OCI-LY3 (cell line): ENCODE data around the gene FTO.

Experiments
- EZH2phosphoT487 ChIP-seq: fragments of 200-600 bp; shearing (Covaris generic); IDR thresholded peaks from 2 replicates; pipeline ENCODE4 v1.6.1; 2018; ENCODE audit warnings: antibody characterized with exemption, mixed run types, low read depth
- TF ChIP-seq, protein P1 (sequence below): fragments of 200-600, 300-600 bp; sonication (generic); IDR thresholded peaks from 2 replicates; pipeline ENCODE4 v1.5.1; 2014; ENCODE audit warnings: antibody characterized with exemption, low read length, low read depth

DNA sequence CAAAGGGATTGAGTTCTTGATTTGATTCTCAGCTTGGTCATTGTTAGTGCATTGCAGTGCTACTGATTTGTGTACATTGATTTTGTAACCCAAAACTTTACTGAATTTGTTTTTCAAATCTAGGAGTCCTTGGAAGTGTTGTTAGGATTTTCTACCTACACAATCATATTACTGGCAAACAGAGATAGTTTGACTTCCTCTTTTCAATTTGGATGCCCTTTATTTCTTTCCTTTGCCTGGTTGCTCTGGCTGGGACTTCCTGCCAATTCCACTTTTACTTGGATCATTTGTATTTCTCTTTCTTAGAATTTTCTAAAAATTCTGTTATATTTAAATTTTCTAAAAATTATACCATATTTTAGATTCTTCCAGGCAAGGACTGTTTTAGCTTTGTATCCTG is 151.1 kb downstream of the FTO start:
- TF ChIP-seq, protein P1, sequence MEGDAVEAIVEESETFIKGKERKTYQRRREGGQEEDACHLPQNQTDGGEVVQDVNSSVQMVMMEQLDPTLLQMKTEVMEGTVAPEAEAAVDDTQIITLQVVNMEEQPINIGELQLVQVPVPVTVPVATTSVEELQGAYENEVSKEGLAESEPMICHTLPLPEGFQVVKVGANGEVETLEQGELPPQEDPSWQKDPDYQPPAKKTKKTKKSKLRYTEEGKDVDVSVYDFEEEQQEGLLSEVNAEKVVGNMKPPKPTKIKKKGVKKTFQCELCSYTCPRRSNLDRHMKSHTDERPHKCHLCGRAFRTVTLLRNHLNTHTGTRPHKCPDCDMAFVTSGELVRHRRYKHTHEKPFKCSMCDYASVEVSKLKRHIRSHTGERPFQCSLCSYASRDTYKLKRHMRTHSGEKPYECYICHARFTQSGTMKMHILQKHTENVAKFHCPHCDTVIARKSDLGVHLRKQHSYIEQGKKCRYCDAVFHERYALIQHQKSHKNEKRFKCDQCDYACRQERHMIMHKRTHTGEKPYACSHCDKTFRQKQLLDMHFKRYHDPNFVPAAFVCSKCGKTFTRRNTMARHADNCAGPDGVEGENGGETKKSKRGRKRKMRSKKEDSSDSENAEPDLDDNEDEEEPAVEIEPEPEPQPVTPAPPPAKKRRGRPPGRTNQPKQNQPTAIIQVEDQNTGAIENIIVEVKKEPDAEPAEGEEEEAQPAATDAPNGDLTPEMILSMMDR, result no peak
- TF ChIP-seq EZH2phosphoT487, result no peak
